Spleen (tissue), 11 donors: ENCODE data around the gene PRKCH. TPM values are rescaled to one million over a fixed set of nuclear protein-coding genes. Genes with fewer than 3 reads are reported as not detected.
A peak's percentile ranks its signal among the peaks of the same experiment; 100 is the strongest.

Experiments used
- DNase-seq: peaks from one replicate; pipeline ENCODE4 v3.0.0-alpha.2; 2020
- H3K27ac ChIP-seq, 8 donors: fragments of 200-600 bp; sonication (generic) in 7 of 8; 1 replicate in 4 of 8; 2 replicates in 4 of 8; pipeline versions ENCODE4 v1.5.0 to v1.8.0; 2016 to 2021; ENCODE audit warnings: inconsistent platforms in 4 of 8, mild to moderate bottlenecking in 4 of 8, moderate library complexity in 1 of 8
- H3K27me3 ChIP-seq, 7 donors: fragments of 200-600 bp; sonication (generic) in 6 of 7; replicated peaks in 1 of 7; 1 replicate in 4 of 7; 2 replicates in 3 of 7; pipeline versions ENCODE4 v1.5.0 to v1.8.0; 2016 to 2021; ENCODE audit warnings: inconsistent platforms in 3 of 7, mild to moderate bottlenecking in 1 of 7
- H3K36me3 ChIP-seq, 6 donors: fragments of 200-600 bp; sonication (generic) in 5 of 6; 1 replicate in 4 of 6; 2 replicates in 2 of 6; pipeline versions ENCODE4 v1.5.0 to v1.8.0; 2016 to 2021; ENCODE audit warnings: inconsistent platforms in 2 of 6
- H3K4me1 ChIP-seq, 6 donors: fragments of 200-600 bp; sonication (generic) in 5 of 6; 1 replicate in 3 of 6; 2 replicates in 3 of 6; pipeline versions ENCODE4 v1.5.0 to v1.8.0; 2016 to 2021; ENCODE audit warnings: inconsistent platforms in 3 of 6
- H3K4me3 ChIP-seq, 8 donors: fragments of 200-600 bp; sonication (generic) in 7 of 8; 1 replicate in 4 of 8; 2 replicates in 4 of 8; pipeline versions ENCODE4 v1.5.0 to v1.8.0; 2016 to 2021; ENCODE audit warnings: inconsistent platforms in 4 of 8, mild to moderate bottlenecking in 4 of 8, moderate library complexity in 2 of 8
- H3K9me3 ChIP-seq, 8 donors: fragments of 200-600 bp; sonication (generic) in 7 of 8; 1 replicate in 4 of 8; 2 replicates in 4 of 8; pipeline versions ENCODE4 v1.5.0 to v1.8.0; 2016 to 2021; ENCODE audit warnings: inconsistent platforms in 4 of 8
- CTCF ChIP-seq, 11 experiments: fragments of 200-600 bp in 7 of 11; fragments of 450-650 bp in 4 of 11; sonication (generic) in 4 of 11; IDR thresholded peaks in 8 of 11; conservative IDR thresholded peaks in 3 of 11; 1 replicate in 7 of 11; 2 replicates in 4 of 11; pipeline versions ENCODE4 v1.4.0 to v1.8.0; 2016 to 2021; ENCODE audit warnings: antibody characterized with exemption in 11 of 11, inconsistent platforms in 4 of 11, mild to moderate bottlenecking in 1 of 11
- POLR2A ChIP-seq, 3 donors: fragments of 450-650 bp; IDR thresholded peaks; one replicate each; pipeline ENCODE4 v1.5.1; 2017; ENCODE audit warnings: antibody characterized with exemption in 3 of 3, mild to moderate bottlenecking in 1 of 3
- POLR2AphosphoS5 ChIP-seq, 3 donors: sonication (generic); formaldehyde crosslinking; IDR thresholded peaks; one replicate each; pipeline ENCODE4 v1.5.1; 2017; ENCODE audit warnings: antibody characterized with exemption in 3 of 3
- WGBS, 5 donors: extraction: QIAGEN DNeasy Blood & Tissue Kit in 3 of 5; methylation state at CpG; one replicate each; pipeline versions ENCODE4 v1.1.5 to v1.1.7; 2013 to 2018; 5-methylcytosine and 5-hydroxymethylcytosine counted together
- intact Hi-C: fragments of 100-400 bp; cut with DNase I; formaldehyde crosslinking; loops from one replicate; pipeline ENCODE4 v1.15.0; 2023; ENCODE audit warnings: low total_unique reads
- polyA plus RNA-seq, 3 donors: library from polyadenylated mRNA; stranded (reverse); fragments of 200-250 nt; gene quantifications; one replicate each; pipeline ENCODE4 v1.2.1, GENCODE V29; 2013
- total RNA-seq, 7 donors: library from RNA; depleted of rRNA in 3 of 7; stranded (reverse); fragments of >200 nt in 3 of 7; fragmentation: NEBNext Ultra II Directional in 4 of 7; extraction: Animal tissue kit (Norgen Biotek cat#: 25700) in 4 of 7; gene quantifications; one replicate each; pipeline versions ENCODE4 v1.1.0 to v1.2.1, GENCODE V29; 2016 to 2021
- donor health status: healthy with polysubstance abuse.
- donor health status: DM: no; HTN: no; CAD: no; lungs with moderate emphysema.
- donor health status: DM: no; HTN: no; CAD: no.
- donor health status: Bipolar disorder and iron deficiency.
- donor health status: healthy.
- donor health status: DM: no; HTN: no; CAD: no.
- donor health status: DM: yes; HTN: yes; CAD: no.

PRKCH gene
- total and polyA plus RNA-seq, 10 donors, result 10.0 to 184 (median 105) TPM

- TF ChIP-seq CTCF (IDR thresholded peaks at IDR 0.05 in 8 of 11, conservative IDR thresholded peaks at IDR 0.05 in 3 of 11), result no peak
- no peak for TF ChIP-seq POLR2A (IDR thresholded peaks at IDR 0.05)
- TF ChIP-seq POLR2AphosphoS5 (IDR thresholded peaks at IDR 0.05), result no peak
- peaks cover 15 to 49% (median 30%) of the 10 kb centered on the region in 6 donors for H3K4me1 ChIP-seq
- WGBS, 5 donors, result 75 to 84% (median 79%) methylated on average over 7 of the region's 7 CpGs
- DNase-seq, result no peak
- peak overlapping the region in 3 of 8 donors; percentile 2 to 14 (median 5) for H3K27ac ChIP-seq
- H3K9me3 ChIP-seq, result no peaks in the 10 kb centered on the region
- intact Hi-C loops, result no loop called here
- no peaks in the 10 kb centered on the region for H3K27me3 ChIP-seq
- H3K36me3 ChIP-seq, result no peaks in the 10 kb centered on the region
- no peak overlapping the region for H3K4me3 ChIP-seq
Observed at GRCh38 chr14:61573748-61574513, 252.6 kb downstream of the PRKCH start.

- Histone ChIP-seq H3K4me3 (no peak overlapping the region), H3K27me3 (no peaks in the 10 kb centered on the region), H3K27ac (no peak overlapping the region), H3K36me3 (no peaks in the 10 kb centered on the region), H3K9me3 (no peaks in the 10 kb centered on the region), H3K4me1 (peaks cover 10 to 44% (median 25%) of the 10 kb centered on the region in 6 donors)
- intact Hi-C loops, result no loop called here
- TF ChIP-seq POLR2AphosphoS5 (IDR thresholded peaks at IDR 0.05) (no peak), CTCF (IDR thresholded peaks at IDR 0.05 in 8 of 11, conservative IDR thresholded peaks at IDR 0.05 in 3 of 11) (no peak), POLR2A (IDR thresholded peaks at IDR 0.05) (no peak)
- WGBS, 5 donors, result 92 to 97% (median 96%) methylated on average over 7 of the region's 7 CpGs
- DNase-seq, result no peak
Observed at GRCh38 chr14:61574514-61574807, 253.1 kb downstream of the PRKCH start.

DNA sequence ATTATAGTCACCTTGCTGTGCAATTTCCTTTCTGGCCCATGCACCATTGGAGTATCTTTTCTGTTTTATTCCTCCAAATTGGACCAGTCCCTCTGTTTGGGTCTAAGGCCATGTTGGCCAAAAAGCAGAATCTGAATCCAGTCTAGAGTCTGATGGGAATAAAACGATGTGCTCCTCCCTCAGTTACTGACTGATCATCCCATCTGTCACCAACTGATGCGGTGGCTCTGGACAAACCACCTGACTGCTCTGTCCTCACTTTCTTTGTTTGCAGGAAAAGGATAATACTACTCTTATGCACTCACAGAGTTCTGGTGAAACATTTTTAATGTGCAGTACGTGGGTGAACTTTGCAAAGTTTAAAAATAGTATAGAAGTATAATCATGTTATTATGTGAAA is 253.7 kb downstream of the PRKCH start:
- 93 to 99% (median 96%) methylated on average over 3 of the region's 3 CpGs for WGBS, 5 donors

More for the DNA sequence above, 253.7 kb downstream of the PRKCH start:
- Histone ChIP-seq H3K4me3 (no peak overlapping the region), H3K9me3 (no peaks in the 10 kb centered on the region), H3K36me3 (no peaks in the 10 kb centered on the region), H3K27ac (no peak overlapping the region), H3K27me3 (no peaks in the 10 kb centered on the region), H3K4me1 (peaks cover 7 to 37% (median 18%) of the 10 kb centered on the region in 6 donors)
- intact Hi-C loops, result no loop called here
- no peak for DNase-seq
- TF ChIP-seq POLR2AphosphoS5 (IDR thresholded peaks at IDR 0.05) (no peak), CTCF (IDR thresholded peaks at IDR 0.05 in 8 of 11, conservative IDR thresholded peaks at IDR 0.05 in 3 of 11) (no peak), POLR2A (IDR thresholded peaks at IDR 0.05) (no peak)
